HG03565 (cell line): ENCODE data around the gene TMEM217.
A peak's percentile ranks its signal among the peaks of the same experiment; 100 is the strongest.
"Not testable (repeated sequence)": the region's sequence is repeated elsewhere in the genome, so short reads cannot be mapped to it uniquely, and the experiment has no call there.

Experiments
- ATAC-seq: cut with Tn5 transposase; IDR thresholded peaks from one replicate; pipeline ENCODE4 v1.9.1; 2021; ENCODE audit warnings: mild to moderate bottlenecking, moderate library complexity; ENCODE audit not compliant: unreplicated experiment

TMEM217 gene

GRCh38 chr6:37257634-37258404, at the start of gene TMEM217, which contains the start of gene TBC1D22B:
Gene TMEM217, minus strand, starts transcription at chr6:37258144. Its CDS starts 39,114 bp downstream, at chr6:37219030.
Gene TBC1D22B, plus strand, starts transcription at chr6:37257772. Its CDS starts 146 bp downstream, at chr6:37257918.
- peak; percentile 90 for ATAC-seq

DNA sequence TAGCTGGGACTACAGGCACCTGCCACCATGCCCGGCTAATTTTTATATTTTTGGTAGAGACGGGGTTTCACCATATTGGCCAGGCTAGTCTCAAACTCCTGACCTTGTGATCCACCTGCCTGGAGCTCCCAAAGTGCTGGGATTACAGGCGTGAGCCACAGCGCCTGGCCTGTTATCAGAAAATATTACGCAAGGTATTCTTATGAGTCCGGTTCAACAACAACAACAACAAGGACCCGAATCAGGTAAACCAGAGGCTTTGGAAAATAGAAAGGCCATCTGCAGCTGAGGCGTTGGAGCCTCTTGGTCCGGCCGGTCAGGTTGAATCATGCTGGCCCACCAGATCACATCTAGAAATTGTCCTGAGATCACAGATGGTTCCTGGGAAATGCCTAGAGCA, 49.5 kb upstream of the TMEM217 start:
- ATAC-seq, result not testable (repeated sequence)

- ATAC-seq, result no peak
Observed at GRCh38 chr6:37306624-37307222, 48.8 kb upstream of the TMEM217 start.

GRCh38 chr6:37305841-37306425, 48.0 kb upstream of the TMEM217 start:
- ATAC-seq, result no peak

- no peak for ATAC-seq
Observed at GRCh38 chr6:37304766-37305165, 46.8 kb upstream of the TMEM217 start.

- no peak for ATAC-seq
Observed at GRCh38 chr6:37303891-37304503, 46.1 kb upstream of the TMEM217 start.

DNA sequence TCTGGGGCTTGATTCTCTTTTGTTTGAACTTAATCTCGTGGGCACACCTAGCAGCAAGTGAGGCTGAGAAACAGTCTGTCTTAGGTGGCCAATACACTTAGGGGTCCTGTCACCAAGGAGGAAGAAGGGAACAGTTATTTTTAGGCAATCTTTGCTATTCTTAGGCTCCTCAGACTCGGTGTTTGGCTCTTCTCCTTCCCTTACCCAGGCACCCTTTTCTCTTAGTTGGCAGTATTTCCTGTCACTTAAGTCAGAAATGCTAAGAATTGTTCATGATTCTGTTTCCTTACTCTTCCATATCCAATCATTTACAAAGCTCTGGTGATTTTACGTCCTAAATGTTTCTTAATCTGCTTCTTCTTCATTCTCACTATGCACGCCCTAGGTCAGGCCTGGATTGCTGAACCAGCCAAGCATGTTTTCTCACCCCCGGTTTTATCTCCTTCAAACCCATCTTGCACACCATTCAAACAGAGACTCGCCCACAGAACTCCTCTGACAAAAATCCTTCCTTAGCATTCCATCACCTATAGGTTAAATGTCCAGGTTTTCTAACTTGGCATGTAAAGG, 45.2 kb upstream of the TMEM217 start:
- ATAC-seq, result no peak

- no peak for ATAC-seq
Observed at GRCh38 chr6:37302086-37302686, 44.2 kb upstream of the TMEM217 start.

- ATAC-seq, result no peak
Observed at GRCh38 chr6:37299990-37300389, 42.0 kb upstream of the TMEM217 start.

DNA sequence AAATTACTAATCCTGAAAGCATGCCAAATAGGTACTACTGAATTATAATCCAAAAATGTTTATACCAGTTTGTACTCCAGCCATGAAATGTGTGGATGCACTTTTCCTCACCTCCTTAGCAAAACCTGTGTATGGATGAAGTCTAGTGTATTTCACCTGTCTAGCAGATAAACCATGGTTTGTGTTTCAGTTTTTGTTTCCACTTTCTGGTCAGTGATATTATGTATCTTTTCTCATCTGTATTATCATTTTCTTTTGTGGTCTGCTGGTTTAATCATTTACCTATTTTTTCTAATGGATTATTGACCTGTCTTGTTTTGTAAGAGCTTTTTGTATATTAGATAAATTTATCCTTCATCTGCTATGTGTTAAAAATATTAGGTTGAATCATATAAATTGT, 41.0 kb upstream of the TMEM217 start:
- no peak for ATAC-seq

DNA sequence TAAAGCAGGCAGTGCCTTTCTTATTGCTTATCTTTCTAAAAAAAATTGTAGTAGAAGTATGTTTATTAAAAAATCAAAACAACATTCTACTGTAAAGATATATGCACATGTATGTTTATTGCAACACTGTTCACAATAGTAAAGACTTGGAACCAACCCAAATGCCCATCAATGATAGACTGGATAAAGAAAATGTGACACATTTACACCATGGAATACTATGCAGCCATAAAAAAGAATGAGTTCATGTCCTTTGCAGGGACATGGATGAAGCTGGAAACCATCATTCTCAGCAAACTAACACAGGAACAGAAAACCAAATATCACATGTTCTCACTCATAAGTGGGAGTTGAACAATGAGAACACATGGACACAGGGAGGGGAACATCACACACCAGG, 39.7 kb upstream of the TMEM217 start:
- not testable (repeated sequence) for ATAC-seq

DNA sequence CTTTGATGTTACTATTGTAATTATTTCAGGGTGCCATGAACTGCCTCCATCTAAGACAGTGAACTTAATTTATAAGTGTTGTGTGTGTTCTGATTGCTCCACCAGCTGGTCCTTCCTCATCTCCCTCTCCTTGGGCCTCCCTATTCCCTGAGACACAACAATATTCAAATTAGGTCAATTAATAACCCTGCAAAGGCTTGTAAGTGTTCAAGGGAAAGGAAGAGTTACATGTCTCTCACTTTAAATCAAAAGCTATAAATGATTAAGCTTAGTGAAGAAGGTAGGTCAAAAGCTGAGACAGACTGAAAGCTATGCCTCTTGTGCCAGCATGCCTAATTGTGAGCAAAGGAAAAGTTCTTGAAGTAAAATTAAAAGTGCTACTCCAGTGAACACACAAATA, 35.5 kb upstream of the TMEM217 start:
- no peak for ATAC-seq

DNA sequence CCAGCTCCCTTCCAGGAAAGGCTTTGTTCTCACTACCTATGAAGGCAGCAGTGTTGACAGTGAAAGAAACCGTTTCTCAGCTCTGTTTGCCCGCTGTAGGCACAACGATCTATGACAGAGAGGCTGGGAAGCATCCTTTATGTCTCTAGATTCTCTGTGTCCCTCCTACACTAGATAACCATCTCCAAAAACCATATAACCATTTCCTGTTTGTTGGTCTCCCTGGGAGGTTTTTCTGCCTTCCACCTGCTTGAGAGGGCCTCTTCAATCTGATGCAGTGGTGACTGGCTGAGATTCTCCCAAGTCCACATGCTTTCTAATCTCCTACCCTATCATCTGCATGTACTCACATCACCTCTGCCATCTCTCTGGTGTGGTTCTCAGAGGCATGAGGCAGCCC, 32.0 kb upstream of the TMEM217 start:
- no peak for ATAC-seq

- no peak for ATAC-seq
Observed at GRCh38 chr6:37288247-37288646, 30.3 kb upstream of the TMEM217 start.

GRCh38 chr6:37287519-37288157, 29.7 kb upstream of the TMEM217 start:
- ATAC-seq, result peak; percentile 47

GRCh38 chr6:37285861-37286311, 27.9 kb upstream of the TMEM217 start:
- ATAC-seq, result no peak

DNA sequence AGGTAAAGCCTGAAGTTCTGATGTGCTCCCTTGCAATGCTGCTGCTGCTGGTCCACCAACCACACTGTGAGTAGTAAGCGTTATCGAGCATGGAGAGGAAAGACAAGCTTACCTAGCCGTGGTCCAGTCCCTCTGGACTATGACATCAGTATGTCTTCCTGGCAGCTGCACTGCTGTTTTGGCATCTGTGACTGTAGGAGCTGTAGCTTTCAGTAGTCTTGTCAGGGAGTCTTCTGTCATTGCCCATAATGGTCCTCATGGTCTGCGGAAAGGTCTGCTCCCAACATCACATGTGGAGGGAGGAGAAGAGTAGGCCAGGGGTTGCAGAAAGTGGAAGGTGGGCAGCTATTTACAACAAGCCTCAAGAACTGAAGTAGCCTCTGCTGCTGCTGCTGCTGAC, 26.8 kb upstream of the TMEM217 start:
- no peak for ATAC-seq

- ATAC-seq, result no peak
Observed at GRCh38 chr6:37283671-37284151, 25.8 kb upstream of the TMEM217 start.

GRCh38 chr6:37283268-37283667, 25.3 kb upstream of the TMEM217 start:
- no peak for ATAC-seq

- no peak for ATAC-seq
Observed at GRCh38 chr6:37282371-37282770, 24.4 kb upstream of the TMEM217 start.
